Mucosa of stomach (tissue), 1 donor: ENCODE results near the gene B3GLCT.

Source experiments
- H3K27me3 ChIP-seq: one replicate; pipeline ENCODE4 v1.7.0; 2013; ENCODE audit warnings: mild to moderate bottlenecking, low read length; ENCODE audit not compliant: control insufficient read depth, insufficient read depth
- H3K36me3 ChIP-seq: one replicate; pipeline ENCODE4 v1.7.0; 2013; ENCODE audit warnings: low read length; ENCODE audit not compliant: control insufficient read depth, insufficient read depth
- H3K4me1 ChIP-seq: one replicate; pipeline ENCODE4 v1.7.0; 2013; ENCODE audit warnings: mild to moderate bottlenecking, low read length; ENCODE audit not compliant: control insufficient read depth, insufficient read depth
- H3K4me3 ChIP-seq: one replicate; pipeline ENCODE4 v1.7.0; 2013; ENCODE audit warnings: low read length
- H3K9ac ChIP-seq: one replicate; pipeline ENCODE4 v1.7.0; 2013; ENCODE audit warnings: mild to moderate bottlenecking, low read length, moderate library complexity
- H3K9me3 ChIP-seq: one replicate; pipeline ENCODE4 v1.7.0; 2013; ENCODE audit warnings: mild to moderate bottlenecking, low read length, moderate library complexity; ENCODE audit not compliant: control insufficient read depth
- donor health status: Pancreatic carcinoma.

Gene B3GLCT

DNA sequence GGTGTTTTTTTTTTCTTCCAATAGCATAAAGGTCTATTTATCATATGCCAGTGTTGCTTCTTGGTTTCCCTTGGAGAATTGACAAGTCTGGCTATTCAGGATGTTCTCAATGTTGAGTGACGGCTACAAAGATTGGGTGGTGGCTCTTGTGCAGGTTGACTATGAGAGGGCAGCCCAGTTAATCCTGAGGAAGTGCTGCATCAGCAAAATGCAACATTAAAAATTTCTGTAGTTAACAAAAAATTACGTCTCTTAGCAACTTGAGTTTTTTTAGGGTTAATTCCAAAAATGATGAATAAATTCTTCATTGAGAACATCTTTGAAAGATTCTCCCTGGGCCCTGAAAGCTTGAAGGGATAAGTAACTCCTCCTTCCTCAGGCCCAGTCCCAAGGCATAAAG lies 147.1 kb downstream of the B3GLCT start:
- Histone ChIP-seq H3K4me1 (no peaks in the 10 kb centered on the region), H3K9ac (no peak overlapping the region), H3K36me3 (no peaks in the 10 kb centered on the region), H3K9me3 (no peaks in the 10 kb centered on the region), H3K27me3 (no peaks in the 10 kb centered on the region), H3K4me3 (no peak overlapping the region)

GRCh38 chr13:31349156-31349555 lies 149.4 kb downstream of the B3GLCT start:
- Histone ChIP-seq H3K4me3 (no peak overlapping the region), H3K27me3 (peaks cover 9% of the 10 kb centered on the region), H3K36me3 (no peaks in the 10 kb centered on the region)

GRCh38 chr13:31350560-31350959 lies 150.8 kb downstream of the B3GLCT start:
- Histone ChIP-seq H3K27me3 (peaks cover 9% of the 10 kb centered on the region), H3K4me1 (no peaks in the 10 kb centered on the region), H3K9ac (no peak overlapping the region), H3K9me3 (no peaks in the 10 kb centered on the region), H3K36me3 (no peaks in the 10 kb centered on the region), H3K4me3 (no peak overlapping the region)

More at GRCh38 chr13:31349156-31349555, 149.4 kb downstream of the B3GLCT start:
- H3K9me3 ChIP-seq = no peaks in the 10 kb centered on the region
- no peak overlapping the region for H3K9ac ChIP-seq
- H3K4me1 ChIP-seq = no peaks in the 10 kb centered on the region

DNA sequence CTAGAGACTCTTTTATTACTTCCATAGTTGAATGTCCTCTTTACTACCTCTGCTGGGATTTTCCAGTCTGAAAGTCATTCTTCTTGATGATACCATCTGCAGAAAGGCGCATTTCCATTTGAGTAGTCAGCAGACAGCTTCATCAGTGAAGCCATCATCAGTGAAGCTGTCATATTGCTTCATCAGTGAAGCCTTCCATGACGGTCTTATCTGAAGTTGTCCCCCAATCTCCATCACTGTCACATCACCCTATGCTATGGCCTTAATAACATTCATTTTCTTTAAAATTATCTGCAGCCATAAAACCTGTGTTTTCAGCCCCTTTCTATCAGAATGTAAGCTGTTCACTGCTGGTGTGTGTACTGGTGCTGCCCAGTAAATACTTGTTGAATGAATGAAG lies 151.6 kb downstream of the B3GLCT start:
- Histone ChIP-seq H3K27me3 (peaks cover 9% of the 10 kb centered on the region), H3K36me3 (no peaks in the 10 kb centered on the region), H3K9me3 (no peaks in the 10 kb centered on the region), H3K4me3 (no peak overlapping the region), H3K9ac (no peak overlapping the region), H3K4me1 (no peaks in the 10 kb centered on the region)

DNA sequence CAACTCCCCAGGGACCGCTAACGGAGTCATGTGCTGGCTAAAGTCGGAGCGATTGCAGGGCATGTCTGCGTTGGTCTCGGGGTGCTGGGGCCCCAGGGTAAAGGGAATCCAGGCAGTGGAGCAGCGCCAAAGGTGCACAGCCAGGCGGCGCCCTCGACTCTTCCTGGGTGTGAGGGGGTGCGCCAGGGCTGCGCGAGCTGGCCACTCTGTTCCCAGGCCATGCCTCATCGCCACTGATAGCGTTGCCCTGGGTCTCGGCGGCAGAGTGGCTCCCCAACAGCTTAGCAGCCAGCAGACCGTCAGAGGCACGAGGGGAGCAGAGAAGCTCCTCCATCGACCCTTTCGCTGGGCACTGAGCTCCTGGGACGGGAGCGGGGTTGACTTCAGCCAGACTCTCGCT lies 152.7 kb downstream of the B3GLCT start:
- H3K9ac ChIP-seq = no peak overlapping the region
- H3K4me3 ChIP-seq = no peak overlapping the region
- no peaks in the 10 kb centered on the region for H3K36me3 ChIP-seq
- peaks cover 9% of the 10 kb centered on the region for H3K27me3 ChIP-seq
- H3K4me1 ChIP-seq = no peaks in the 10 kb centered on the region
- no peaks in the 10 kb centered on the region for H3K9me3 ChIP-seq

DNA sequence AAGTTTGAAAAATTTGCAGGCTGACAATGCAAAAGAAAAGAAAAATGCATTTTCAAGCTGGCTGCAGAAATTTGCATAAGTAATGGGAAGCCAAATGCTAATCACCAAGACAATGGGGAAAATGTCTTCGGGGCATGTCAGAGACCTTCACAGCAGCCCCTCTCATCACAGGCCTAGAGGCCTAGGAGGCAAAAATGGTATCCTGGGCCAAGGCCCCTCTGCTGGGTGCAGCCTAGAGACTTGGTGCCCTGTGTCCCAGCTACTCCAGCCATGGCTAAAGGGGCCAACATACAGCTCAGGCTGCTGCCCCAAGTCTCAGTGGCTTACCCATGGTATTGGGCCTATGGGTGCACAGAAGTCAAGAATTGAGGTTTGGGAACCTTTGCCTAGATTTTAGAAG lies 155.2 kb downstream of the B3GLCT start:
- no peak overlapping the region for H3K4me3 ChIP-seq
- H3K9ac ChIP-seq = no peak overlapping the region
- peaks cover 9% of the 10 kb centered on the region for H3K27me3 ChIP-seq
- H3K9me3 ChIP-seq = no peaks in the 10 kb centered on the region
- H3K4me1 ChIP-seq = no peaks in the 10 kb centered on the region
- no peaks in the 10 kb centered on the region for H3K36me3 ChIP-seq

- no peaks in the 10 kb centered on the region for H3K9me3 ChIP-seq
- peaks cover 9% of the 10 kb centered on the region for H3K27me3 ChIP-seq
- no peak overlapping the region for H3K4me3 ChIP-seq
- H3K4me1 ChIP-seq = no peaks in the 10 kb centered on the region
- H3K36me3 ChIP-seq = no peaks in the 10 kb centered on the region
- no peak overlapping the region for H3K9ac ChIP-seq
These were observed 157.2 kb downstream of the B3GLCT start for GRCh38 chr13:31356991-31357390.

DNA sequence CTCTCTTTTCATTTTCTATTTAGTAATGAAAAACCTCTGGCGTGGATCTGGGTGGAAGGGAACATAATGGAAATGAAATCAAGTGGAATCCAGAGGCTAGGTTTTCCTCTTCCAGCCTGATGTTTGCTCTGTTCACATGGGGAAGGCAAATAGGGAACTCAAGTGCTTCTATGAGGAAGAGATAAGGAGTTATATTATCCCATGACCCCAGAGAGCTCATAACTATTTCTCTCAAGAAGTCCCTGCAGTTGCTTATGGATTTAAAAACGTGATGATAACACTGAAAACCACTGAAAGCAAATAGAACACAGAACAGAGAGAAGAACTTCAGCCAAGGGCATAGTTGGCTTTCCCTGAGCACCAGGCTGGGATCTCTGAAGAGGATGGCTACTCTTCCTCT lies 157.8 kb downstream of the B3GLCT start:
- Histone ChIP-seq H3K4me3 (no peak overlapping the region), H3K36me3 (no peaks in the 10 kb centered on the region), H3K27me3 (peaks cover 3% of the 10 kb centered on the region), H3K9ac (no peak overlapping the region), H3K9me3 (no peaks in the 10 kb centered on the region), H3K4me1 (no peaks in the 10 kb centered on the region)

DNA sequence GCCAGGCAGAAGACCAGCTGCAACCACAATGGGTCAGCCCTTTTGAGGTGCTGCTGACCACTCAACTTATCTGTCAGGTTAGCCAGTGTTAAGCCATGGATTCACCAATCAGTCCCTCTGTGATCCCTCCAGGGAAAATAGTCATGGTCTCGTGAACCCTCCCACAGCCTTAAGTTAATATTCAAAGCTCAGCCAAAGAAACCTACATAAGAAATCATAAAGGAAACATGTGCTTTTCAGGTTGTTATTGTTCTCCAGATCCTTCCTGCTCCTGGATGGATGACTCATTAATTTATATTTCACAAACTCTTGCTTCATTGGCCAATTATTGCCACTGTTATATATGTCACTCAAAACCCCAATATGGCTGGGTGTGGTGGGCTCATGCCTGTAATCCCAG lies 161.9 kb downstream of the B3GLCT start:
- H3K9ac ChIP-seq = no peak overlapping the region
- no peaks in the 10 kb centered on the region for H3K4me1 ChIP-seq
- H3K27me3 ChIP-seq = no peaks in the 10 kb centered on the region
- H3K9me3 ChIP-seq = peaks cover 7% of the 10 kb centered on the region
- no peaks in the 10 kb centered on the region for H3K36me3 ChIP-seq
- no peak overlapping the region for H3K4me3 ChIP-seq

GRCh38 chr13:31365630-31366029 lies 165.9 kb downstream of the B3GLCT start:
- H3K4me1 ChIP-seq = no peaks in the 10 kb centered on the region
- no peak overlapping the region for H3K4me3 ChIP-seq
- H3K9me3 ChIP-seq = peaks cover 7% of the 10 kb centered on the region
- H3K27me3 ChIP-seq = no peaks in the 10 kb centered on the region
- no peak overlapping the region for H3K9ac ChIP-seq
- H3K36me3 ChIP-seq = no peaks in the 10 kb centered on the region

DNA sequence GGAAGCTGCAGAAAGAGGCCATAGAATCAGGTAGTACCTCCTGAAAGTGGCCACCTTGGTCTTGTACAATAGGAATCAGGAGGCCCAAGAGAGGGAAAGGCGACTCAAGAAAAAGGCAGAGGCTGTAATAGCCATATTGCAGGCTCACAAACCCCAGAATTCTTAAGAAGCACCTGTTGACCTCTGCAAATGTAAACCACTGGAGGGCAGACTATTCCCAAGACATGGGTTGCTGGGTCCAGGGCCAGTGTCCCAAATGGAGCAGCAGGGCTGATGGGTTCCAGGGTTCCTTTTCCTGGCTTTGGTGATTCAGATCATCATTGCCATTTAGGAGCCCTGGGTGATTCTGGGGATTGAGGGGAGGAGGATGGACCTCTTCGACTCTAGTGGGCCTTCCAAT lies 167.6 kb downstream of the B3GLCT start:
- Histone ChIP-seq H3K27me3 (no peaks in the 10 kb centered on the region), H3K9me3 (peaks cover 7% of the 10 kb centered on the region), H3K9ac (no peak overlapping the region), H3K36me3 (no peaks in the 10 kb centered on the region), H3K4me3 (no peak overlapping the region), H3K4me1 (no peaks in the 10 kb centered on the region)

DNA sequence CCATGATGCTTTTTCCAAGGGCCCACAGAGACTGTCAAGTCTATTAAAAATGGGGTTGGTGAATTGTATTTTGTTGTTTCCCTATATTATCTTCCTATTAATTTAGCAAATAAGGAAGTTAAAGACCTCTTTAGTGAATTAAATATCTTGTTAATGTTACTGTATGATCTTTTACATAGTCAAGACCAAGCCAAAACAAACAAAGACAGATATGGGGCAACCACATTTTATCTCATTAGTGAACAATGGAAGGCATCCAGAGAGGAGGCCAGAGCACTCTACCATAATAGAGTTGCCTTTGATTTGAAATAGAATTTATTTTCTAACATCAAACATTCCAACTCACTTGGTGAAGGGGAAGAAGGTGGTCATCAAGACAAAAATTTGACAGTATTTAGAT lies 169.4 kb downstream of the B3GLCT start:
- H3K4me3 ChIP-seq = no peak overlapping the region
- H3K9me3 ChIP-seq = peaks cover 7% of the 10 kb centered on the region
- no peaks in the 10 kb centered on the region for H3K36me3 ChIP-seq
- H3K27me3 ChIP-seq = no peaks in the 10 kb centered on the region
- no peak overlapping the region for H3K9ac ChIP-seq
- H3K4me1 ChIP-seq = no peaks in the 10 kb centered on the region

GRCh38 chr13:31372454-31372853 lies 172.7 kb downstream of the B3GLCT start:
- H3K36me3 ChIP-seq = no peaks in the 10 kb centered on the region
- H3K4me1 ChIP-seq = no peaks in the 10 kb centered on the region
- no peak overlapping the region for H3K9ac ChIP-seq
- H3K4me3 ChIP-seq = no peak overlapping the region
- H3K9me3 ChIP-seq = no peaks in the 10 kb centered on the region
- no peaks in the 10 kb centered on the region for H3K27me3 ChIP-seq
